ENCODE measurements around the gene DCT.

DCT gene

DNA sequence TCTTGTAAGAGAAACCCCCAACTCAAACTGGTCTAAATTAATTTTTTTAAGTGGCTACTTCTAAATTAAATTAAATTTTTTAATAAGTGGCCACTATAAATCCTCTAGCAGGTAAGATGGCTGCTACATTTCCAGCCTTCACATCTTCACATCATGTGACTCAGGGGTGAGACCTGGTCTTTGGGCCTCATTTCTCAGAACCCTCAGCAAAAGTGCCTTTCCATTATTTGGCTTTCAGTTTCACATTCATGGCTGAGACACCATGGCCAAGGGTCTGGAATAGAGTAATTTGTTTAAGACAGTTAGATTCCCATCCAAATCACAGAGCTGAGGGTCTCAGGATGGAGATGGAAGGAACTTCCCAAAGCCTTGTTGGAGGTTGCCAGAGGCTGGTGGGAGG is 47.5 kb downstream of the DCT start:
- DNase-seq (ENCODE audit: low read depth): no peak
- TF ChIP-seq, protein P1, sequence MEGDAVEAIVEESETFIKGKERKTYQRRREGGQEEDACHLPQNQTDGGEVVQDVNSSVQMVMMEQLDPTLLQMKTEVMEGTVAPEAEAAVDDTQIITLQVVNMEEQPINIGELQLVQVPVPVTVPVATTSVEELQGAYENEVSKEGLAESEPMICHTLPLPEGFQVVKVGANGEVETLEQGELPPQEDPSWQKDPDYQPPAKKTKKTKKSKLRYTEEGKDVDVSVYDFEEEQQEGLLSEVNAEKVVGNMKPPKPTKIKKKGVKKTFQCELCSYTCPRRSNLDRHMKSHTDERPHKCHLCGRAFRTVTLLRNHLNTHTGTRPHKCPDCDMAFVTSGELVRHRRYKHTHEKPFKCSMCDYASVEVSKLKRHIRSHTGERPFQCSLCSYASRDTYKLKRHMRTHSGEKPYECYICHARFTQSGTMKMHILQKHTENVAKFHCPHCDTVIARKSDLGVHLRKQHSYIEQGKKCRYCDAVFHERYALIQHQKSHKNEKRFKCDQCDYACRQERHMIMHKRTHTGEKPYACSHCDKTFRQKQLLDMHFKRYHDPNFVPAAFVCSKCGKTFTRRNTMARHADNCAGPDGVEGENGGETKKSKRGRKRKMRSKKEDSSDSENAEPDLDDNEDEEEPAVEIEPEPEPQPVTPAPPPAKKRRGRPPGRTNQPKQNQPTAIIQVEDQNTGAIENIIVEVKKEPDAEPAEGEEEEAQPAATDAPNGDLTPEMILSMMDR (conservative IDR thresholded peaks at IDR 0.05; ENCODE audit: low read depth, low read length): no peak
- H3K4me3 ChIP-seq (ENCODE audit: low read length): no peak overlapping the region

DNA sequence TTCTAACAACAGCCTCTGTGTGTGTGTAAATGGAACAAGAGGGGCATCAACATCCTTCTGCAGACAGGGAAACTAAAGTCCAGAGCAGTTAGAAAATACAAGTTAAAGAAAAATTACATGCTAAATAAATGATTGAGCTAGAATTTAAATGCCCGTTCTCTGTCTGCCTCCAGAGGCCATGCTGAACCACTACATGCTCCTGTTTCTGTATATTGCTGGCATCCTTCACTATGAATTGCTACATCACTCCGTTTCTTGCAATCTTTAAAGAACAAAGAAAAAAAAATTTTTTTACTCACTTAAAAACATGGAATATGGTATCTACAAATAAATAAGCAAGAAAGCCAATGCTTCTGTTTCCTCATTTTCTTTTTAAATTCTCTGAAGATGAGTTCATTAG is 47.9 kb downstream of the DCT start:
- DNase-seq (ENCODE audit: low read depth): no peak
- TF ChIP-seq, protein P1 (conservative IDR thresholded peaks at IDR 0.05; ENCODE audit: low read depth, low read length): no peak
- H3K4me3 ChIP-seq (ENCODE audit: low read length): no peak overlapping the region

DNA sequence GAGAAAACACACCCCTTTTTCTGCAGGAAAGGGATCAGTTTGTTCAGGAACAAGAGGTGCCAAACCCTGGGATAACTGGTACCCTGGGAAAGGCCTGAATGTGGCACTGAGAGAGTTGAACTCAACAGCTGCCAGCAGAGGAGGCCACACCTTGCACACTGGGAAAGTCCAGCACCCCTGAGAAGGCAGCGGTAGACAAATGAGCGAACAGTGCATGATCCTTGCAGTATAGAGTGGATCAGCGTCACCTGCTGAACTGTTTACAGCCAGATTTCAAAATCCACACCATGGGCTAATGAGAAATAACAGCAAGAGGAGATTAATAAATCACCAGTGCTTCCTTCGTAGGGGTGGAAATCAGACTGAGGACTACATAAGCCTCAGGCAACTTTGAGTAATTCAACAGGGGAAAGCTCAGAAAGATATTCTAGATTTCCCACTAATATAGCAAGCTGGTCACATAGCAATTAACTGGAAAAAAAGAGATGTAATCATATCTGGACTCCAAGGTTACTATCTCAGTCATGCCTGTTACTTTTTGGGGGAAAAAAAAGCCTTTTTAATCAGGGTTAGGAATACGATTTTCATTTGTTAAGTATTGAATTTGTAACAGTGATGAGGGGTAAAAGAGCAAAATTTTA is 52.0 kb downstream of the DCT start:
- TF ChIP-seq, protein P1 (conservative IDR thresholded peaks at IDR 0.05; ENCODE audit: low read depth, low read length): no peak

DNA sequence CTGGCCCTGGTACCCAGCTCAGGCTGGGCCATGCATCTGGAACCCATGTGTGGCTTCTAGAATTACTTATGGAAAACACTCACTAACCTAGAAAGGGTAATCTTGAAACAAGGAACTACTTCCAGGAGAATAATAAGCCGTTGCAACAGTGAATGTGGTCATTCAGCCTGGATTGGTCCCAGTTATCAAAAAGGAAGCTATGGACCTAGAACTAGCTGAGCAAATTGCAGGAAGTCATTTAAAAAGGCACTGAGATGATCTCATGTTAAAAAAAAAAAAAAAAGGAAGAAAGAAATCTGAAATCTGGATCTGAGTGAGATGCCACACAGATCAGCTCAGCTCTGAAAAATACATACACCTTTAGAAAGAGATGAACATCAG is 59.6 kb downstream of the DCT start:
- TF ChIP-seq, protein P1 (conservative IDR thresholded peaks at IDR 0.05; ENCODE audit: low read depth, low read length): no peak
- H3K4me3 ChIP-seq (ENCODE audit: low read length): no peak overlapping the region
- no peak for DNase-seq (ENCODE audit: low read depth)

More for the DNA sequence above, 52.0 kb downstream of the DCT start:
- H3K4me3 ChIP-seq (ENCODE audit: low read length): no peak overlapping the region
- peak; percentile 20 for DNase-seq (ENCODE audit: low read depth)

DNA sequence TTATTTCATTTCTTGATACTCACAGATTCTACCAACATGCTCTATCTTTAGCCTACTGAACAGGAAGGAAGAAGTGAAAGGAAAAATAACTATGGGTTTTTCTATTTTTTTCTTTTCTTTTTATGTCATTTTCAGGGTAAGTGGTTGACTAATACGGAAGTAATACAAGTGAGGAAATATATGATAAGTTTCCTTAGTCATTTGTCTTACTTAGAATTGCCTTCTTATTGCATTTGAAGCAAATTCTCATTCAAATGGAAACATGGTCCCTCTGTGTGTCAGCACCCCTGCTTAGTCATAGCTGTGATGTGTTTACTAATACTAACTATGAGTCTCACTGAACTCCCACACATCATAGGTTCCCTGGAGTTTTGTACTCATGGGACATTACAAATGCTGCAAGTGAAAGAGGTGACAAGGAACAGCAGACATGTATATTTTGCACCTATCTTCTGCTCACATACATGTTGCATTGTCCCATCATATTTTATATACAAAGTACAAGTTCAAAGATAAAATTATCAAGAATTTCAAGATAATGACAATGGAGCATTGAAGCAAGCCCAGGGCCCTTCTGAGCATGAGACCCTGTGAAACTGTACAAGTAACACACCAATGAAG is 60.1 kb downstream of the DCT start:
- no peak for DNase-seq (ENCODE audit: low read depth)
- no peak overlapping the region for H3K4me3 ChIP-seq (ENCODE audit: low read length)
- TF ChIP-seq, protein P1 (conservative IDR thresholded peaks at IDR 0.05; ENCODE audit: low read depth, low read length): no peak

DNA sequence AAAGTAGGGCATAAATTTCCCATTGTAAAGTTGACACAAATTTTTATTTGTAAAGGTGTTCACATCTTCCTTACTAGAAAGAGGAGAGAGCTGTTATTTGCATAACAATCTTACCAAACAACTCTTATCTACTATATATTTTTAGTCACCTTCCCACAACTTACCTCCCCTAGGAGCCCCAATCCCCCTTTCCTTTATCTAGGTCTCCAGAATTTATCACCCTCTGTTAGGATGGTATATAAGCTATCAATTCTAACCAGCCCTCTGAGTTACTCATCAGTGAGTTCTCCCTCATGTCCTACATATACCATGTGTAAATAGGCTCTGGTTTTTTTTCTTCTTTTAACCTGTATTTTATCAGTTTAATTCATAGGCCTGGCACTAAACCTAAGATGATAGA is 62.2 kb downstream of the DCT start:
- DNase-seq (ENCODE audit: low read depth): no peak
- TF ChIP-seq, protein P1 (conservative IDR thresholded peaks at IDR 0.05; ENCODE audit: low read depth, low read length): no peak
- no peak overlapping the region for H3K4me3 ChIP-seq (ENCODE audit: low read length)

DNA sequence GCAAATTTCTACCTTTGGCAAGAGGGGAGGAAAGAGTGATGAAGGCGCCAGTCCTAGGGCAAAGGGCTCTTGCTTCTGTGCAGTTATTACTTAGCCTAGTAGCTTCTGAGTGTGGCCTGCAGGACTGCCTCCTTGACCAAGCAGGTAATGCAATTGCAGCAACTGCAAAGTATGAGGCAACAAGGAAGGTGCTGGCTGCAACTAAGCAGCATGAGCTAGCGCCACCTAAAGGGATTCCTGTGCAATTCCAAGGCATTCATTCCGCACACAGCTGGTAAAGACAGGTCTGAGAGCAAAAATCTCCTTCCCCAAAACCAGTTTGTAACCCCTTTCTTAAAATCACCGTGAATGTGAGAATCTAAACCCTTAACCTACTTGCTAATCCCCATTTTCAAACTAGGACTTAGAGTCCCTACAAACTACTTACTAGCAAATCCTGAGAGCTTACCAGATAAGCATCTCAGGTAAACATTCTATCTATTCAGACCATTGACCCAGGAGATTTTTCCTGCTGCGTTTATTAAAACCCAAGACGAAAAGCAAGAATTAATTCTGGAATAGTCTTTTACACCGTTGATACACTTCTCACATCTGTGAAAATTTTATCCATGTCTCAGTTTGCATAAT is 62.9 kb downstream of the DCT start:
- peak; percentile 28 for DNase-seq (ENCODE audit: low read depth)
- no peak overlapping the region for H3K4me3 ChIP-seq (ENCODE audit: low read length)
- TF ChIP-seq, protein P1 (conservative IDR thresholded peaks at IDR 0.05; ENCODE audit: low read depth, low read length): peak; percentile 91

Measured in retinal pigment epithelial cell (primary cell).